ENCODE results near the gene C10orf120. TPM values are rescaled to one million over a fixed set of nuclear protein-coding genes. Genes with fewer than 3 reads are reported as not detected.

C10orf120 gene
- total and polyA plus RNA-seq, 2 experiments from 2014 or later, result not detected

DNA sequence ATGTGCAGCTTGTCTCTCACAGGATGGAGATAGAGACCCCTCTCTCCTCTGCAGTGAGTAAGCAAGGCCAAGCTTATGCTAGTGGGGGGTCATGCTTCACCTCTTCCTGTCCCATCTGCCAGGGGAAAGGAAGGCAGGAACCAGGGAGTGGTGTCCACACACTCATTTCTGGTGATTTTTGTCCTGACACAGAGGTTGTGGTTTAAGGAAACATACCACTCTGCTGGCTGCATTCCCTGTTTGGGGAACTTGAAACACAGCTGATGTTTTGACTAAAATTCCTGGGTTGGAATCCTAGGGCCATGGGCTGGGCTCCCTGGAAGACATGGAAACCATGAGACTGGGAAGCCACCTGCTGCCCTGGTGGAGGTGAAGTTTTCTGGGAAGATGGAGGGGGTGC lies 21.4 kb downstream of the C10orf120 start:
- no peaks in the 10 kb centered on the region for H3K9me3 ChIP-seq (ENCODE audit: low read depth)
- no peak overlapping the region for H2AFZ ChIP-seq
- TF ChIP-seq EZH2phosphoT487 (IDR thresholded peaks at IDR 0.05; ENCODE audit: insufficient read depth, low read depth), result no peak
- no peak for TF ChIP-seq EZH2 (IDR thresholded peaks at IDR 0.05; ENCODE audit: insufficient read depth, poor library complexity, severe bottlenecking)
- H3K36me3 ChIP-seq (ENCODE audit: low read depth), result no peaks in the 10 kb centered on the region
- H3K4me1 ChIP-seq (ENCODE audit: insufficient read depth), result no peaks in the 10 kb centered on the region
- no peak for DNase-seq
- H4K20me1 ChIP-seq (ENCODE audit: insufficient read depth), result no peaks in the 10 kb centered on the region
- in situ Hi-C loops (cut with MboI), result no loop called here
- H3K9ac ChIP-seq, result no peak overlapping the region
- H3F3A ChIP-seq (ENCODE audit: insufficient read depth), result no peaks in the 10 kb centered on the region
- no peaks in the 10 kb centered on the region for H3K9me2 ChIP-seq (ENCODE audit: insufficient read depth)
- no peak overlapping the region for H3K27ac ChIP-seq
- H3K27me3 ChIP-seq (replicated peaks; ENCODE audit: insufficient read depth), result no peaks in the 10 kb centered on the region; the same call in 1 of the 2 replicates
- H3K79me2 ChIP-seq (ENCODE audit: insufficient read depth), result no peaks in the 10 kb centered on the region
- no peak overlapping the region for H3K4me3 ChIP-seq
- H3K4me2 ChIP-seq (ENCODE audit: unreplicated experiment), result no peak overlapping the region

DNA sequence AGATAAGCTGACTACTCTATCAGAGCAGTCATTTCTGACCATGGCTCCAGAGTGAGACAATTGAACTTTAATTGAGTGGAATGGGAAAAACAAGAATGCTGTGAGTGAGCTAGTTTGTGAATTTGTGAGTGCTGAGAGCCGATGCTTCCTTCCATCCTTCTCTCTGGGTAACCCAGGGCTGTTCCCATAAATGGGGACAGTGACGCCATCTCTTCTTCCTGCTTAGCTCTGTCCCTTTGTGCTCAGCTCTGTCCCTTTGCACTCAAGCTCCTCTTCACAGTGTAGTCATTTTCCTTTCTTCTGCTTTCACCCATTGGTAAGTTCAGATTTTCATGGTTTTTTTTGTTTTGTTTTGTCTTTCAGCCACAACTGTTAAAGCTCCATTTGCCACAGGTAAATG lies 24.4 kb downstream of the C10orf120 start:
- in situ Hi-C loops (cut with MboI), result no loop called here
- H3K9ac ChIP-seq, result no peak overlapping the region

DNA sequence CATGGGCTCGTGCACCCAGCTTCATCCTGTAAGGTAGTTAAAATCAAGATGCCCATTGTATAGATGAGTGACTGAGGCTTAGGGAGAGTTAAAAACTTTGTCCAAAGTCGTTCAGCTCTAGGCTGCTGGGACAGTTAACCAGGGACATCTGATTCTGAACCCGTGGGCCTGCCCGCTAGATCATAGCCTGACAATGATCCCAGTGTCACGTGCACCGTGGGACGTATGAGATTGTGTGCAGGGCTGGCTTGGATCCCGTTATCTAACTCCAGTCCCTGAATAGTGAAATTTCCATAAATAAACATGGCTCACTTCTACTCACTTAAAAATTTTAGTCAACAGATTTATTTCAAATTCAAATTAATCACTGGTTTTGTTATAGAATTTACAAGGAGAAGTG lies 24.9 kb downstream of the C10orf120 start:
- no peaks in the 10 kb centered on the region for H3K4me1 ChIP-seq (ENCODE audit: insufficient read depth)
- H3K9me2 ChIP-seq (ENCODE audit: insufficient read depth), result no peaks in the 10 kb centered on the region
- in situ Hi-C loops (cut with MboI), result no loop called here
- H3K27me3 ChIP-seq (replicated peaks; ENCODE audit: insufficient read depth), result no peaks in the 10 kb centered on the region; the same call in 1 of the 2 replicates
- no peak overlapping the region for H3K4me3 ChIP-seq
- 11 to 15% methylated on average over 8 of the region's 8 CpGs for WGBS, 2 experiments (ENCODE audit: low coverage in 1 of 2, low lambda C conversion rate in 2 of 2, missing lambda C conversion rate in 2 of 2)
- no peak for DNase-seq
- no peaks in the 10 kb centered on the region for H3K79me2 ChIP-seq (ENCODE audit: insufficient read depth)
- no peak overlapping the region for H2AFZ ChIP-seq
- no peak overlapping the region for H3K4me2 ChIP-seq (ENCODE audit: unreplicated experiment)
- no peaks in the 10 kb centered on the region for H4K20me1 ChIP-seq (ENCODE audit: insufficient read depth)
- no peak overlapping the region for H3K27ac ChIP-seq
- H3F3A ChIP-seq (ENCODE audit: insufficient read depth), result no peaks in the 10 kb centered on the region
- H3K9ac ChIP-seq, result no peak overlapping the region
- no peaks in the 10 kb centered on the region for H3K9me3 ChIP-seq (ENCODE audit: low read depth)
- no peak for TF ChIP-seq EZH2 (IDR thresholded peaks at IDR 0.05; ENCODE audit: insufficient read depth, poor library complexity, severe bottlenecking)
- TF ChIP-seq EZH2phosphoT487 (IDR thresholded peaks at IDR 0.05; ENCODE audit: insufficient read depth, low read depth), result no peak
- no peaks in the 10 kb centered on the region for H3K36me3 ChIP-seq (ENCODE audit: low read depth)

More for the DNA sequence above, 24.4 kb downstream of the C10orf120 start:
- H3K36me3 ChIP-seq (ENCODE audit: low read depth), result no peaks in the 10 kb centered on the region
- no peak overlapping the region for H3K4me2 ChIP-seq (ENCODE audit: unreplicated experiment)
- H2AFZ ChIP-seq, result no peak overlapping the region
- H3K4me3 ChIP-seq, result no peak overlapping the region
- no peaks in the 10 kb centered on the region for H4K20me1 ChIP-seq (ENCODE audit: insufficient read depth)
- no peaks in the 10 kb centered on the region for H3F3A ChIP-seq (ENCODE audit: insufficient read depth)
- WGBS, 2 experiments (ENCODE audit: low coverage in 1 of 2, low lambda C conversion rate in 2 of 2, missing lambda C conversion rate in 2 of 2), result 16 to 25% methylated on average over 2 of the region's 2 CpGs
- no peaks in the 10 kb centered on the region for H3K9me2 ChIP-seq (ENCODE audit: insufficient read depth)
- DNase-seq, result no peak
- no peak overlapping the region for H3K27ac ChIP-seq
- H3K79me2 ChIP-seq (ENCODE audit: insufficient read depth), result no peaks in the 10 kb centered on the region
- H3K4me1 ChIP-seq (ENCODE audit: insufficient read depth), result no peaks in the 10 kb centered on the region
- no peak for TF ChIP-seq EZH2 (IDR thresholded peaks at IDR 0.05; ENCODE audit: insufficient read depth, poor library complexity, severe bottlenecking)
- TF ChIP-seq EZH2phosphoT487 (IDR thresholded peaks at IDR 0.05; ENCODE audit: insufficient read depth, low read depth), result no peak
- H3K9me3 ChIP-seq (ENCODE audit: low read depth), result no peaks in the 10 kb centered on the region
- no peaks in the 10 kb centered on the region; the same call in 1 of the 2 replicates for H3K27me3 ChIP-seq (replicated peaks; ENCODE audit: insufficient read depth)

DNA sequence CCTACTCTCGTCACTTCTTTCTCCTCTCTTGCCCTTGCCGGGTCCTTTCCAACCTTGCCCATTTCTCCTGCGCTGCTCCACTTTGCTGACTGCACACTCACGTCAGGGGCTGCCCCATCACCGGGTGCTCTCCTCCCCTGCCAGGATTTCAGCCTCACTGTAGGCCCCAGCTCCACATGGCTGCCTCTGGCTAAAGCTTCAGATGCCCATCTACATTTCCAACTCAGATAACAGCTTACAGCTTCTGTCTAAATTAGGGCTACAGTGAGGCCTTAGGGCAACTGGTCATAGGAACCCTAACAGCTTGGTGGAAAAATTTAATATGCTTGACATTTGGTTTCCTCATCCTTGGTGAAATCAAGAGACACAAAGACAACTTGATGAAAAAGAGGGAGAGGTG lies 25.9 kb downstream of the C10orf120 start:
- Histone ChIP-seq H2AFZ (no peak overlapping the region), H3K27me3 (replicated peaks; ENCODE audit: insufficient read depth) (no peaks in the 10 kb centered on the region; the same call in 1 of the 2 replicates), H4K20me1 (ENCODE audit: insufficient read depth) (no peaks in the 10 kb centered on the region), H3K9me2 (ENCODE audit: insufficient read depth) (no peaks in the 10 kb centered on the region), H3K9ac (no peak overlapping the region), H3K36me3 (ENCODE audit: low read depth) (no peaks in the 10 kb centered on the region), H3K4me1 (ENCODE audit: insufficient read depth) (no peaks in the 10 kb centered on the region), H3K79me2 (ENCODE audit: insufficient read depth) (no peaks in the 10 kb centered on the region), H3K4me2 (ENCODE audit: unreplicated experiment) (no peak overlapping the region), H3K9me3 (ENCODE audit: low read depth) (no peaks in the 10 kb centered on the region), H3K4me3 (no peak overlapping the region), H3K27ac (no peak overlapping the region), H3F3A (ENCODE audit: insufficient read depth) (no peaks in the 10 kb centered on the region)
- WGBS, 2 experiments (ENCODE audit: low coverage in 1 of 2, low lambda C conversion rate in 2 of 2, missing lambda C conversion rate in 2 of 2), result 31 to 40% methylated on average over 5 of the region's 5 CpGs
- in situ Hi-C loops (cut with MboI), result no loop called here
- no peak for DNase-seq
- TF ChIP-seq EZH2phosphoT487 (IDR thresholded peaks at IDR 0.05; ENCODE audit: insufficient read depth, low read depth), result no peak
- TF ChIP-seq EZH2 (IDR thresholded peaks at IDR 0.05; ENCODE audit: insufficient read depth, poor library complexity, severe bottlenecking), result no peak

DNA sequence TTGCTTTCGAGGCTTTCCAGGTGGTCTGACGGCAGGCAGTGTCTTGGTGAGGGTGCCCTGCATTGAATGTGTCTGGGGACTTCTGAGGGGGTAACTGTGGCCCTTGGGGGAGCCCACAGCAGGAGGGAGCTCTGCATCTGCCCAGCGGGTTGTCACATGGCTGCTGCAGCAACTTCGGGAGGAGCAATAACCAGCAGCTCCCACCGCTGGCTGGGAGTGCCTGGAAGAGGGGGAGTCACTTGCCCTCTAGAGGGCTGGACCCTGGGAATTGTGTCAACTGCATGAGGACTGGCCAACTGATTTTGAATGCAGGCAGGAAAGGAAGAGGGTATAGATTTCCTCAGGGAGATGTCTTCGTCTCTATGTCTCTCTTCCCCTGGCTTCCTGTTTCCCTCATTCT lies 26.4 kb downstream of the C10orf120 start:
- no peak overlapping the region for H2AFZ ChIP-seq
- no peak overlapping the region for H3K4me2 ChIP-seq (ENCODE audit: unreplicated experiment)
- no peaks in the 10 kb centered on the region for H3K4me1 ChIP-seq (ENCODE audit: insufficient read depth)
- no peak overlapping the region for H3K27ac ChIP-seq
- in situ Hi-C loops (cut with MboI), result no loop called here
- no peak for DNase-seq
- H3K36me3 ChIP-seq (ENCODE audit: low read depth), result no peaks in the 10 kb centered on the region
- H3K79me2 ChIP-seq (ENCODE audit: insufficient read depth), result no peaks in the 10 kb centered on the region
- 10 to 14% methylated on average over 6 of the region's 6 CpGs for WGBS, 2 experiments (ENCODE audit: low coverage in 1 of 2, low lambda C conversion rate in 2 of 2, missing lambda C conversion rate in 2 of 2)
- H3K4me3 ChIP-seq, result no peak overlapping the region
- no peaks in the 10 kb centered on the region; the same call in 1 of the 2 replicates for H3K27me3 ChIP-seq (replicated peaks; ENCODE audit: insufficient read depth)
- H3K9ac ChIP-seq, result no peak overlapping the region
- no peaks in the 10 kb centered on the region for H3K9me2 ChIP-seq (ENCODE audit: insufficient read depth)
- no peaks in the 10 kb centered on the region for H3K9me3 ChIP-seq (ENCODE audit: low read depth)
- TF ChIP-seq EZH2phosphoT487 (IDR thresholded peaks at IDR 0.05; ENCODE audit: insufficient read depth, low read depth) (no peak), EZH2 (IDR thresholded peaks at IDR 0.05; ENCODE audit: insufficient read depth, poor library complexity, severe bottlenecking) (no peak)
- no peaks in the 10 kb centered on the region for H3F3A ChIP-seq (ENCODE audit: insufficient read depth)
- H4K20me1 ChIP-seq (ENCODE audit: insufficient read depth), result no peaks in the 10 kb centered on the region
